GM12891 (cell line): ENCODE measurements around the gene COL5A3.

ENCODE experiments used
- PAX5 ChIP-seq: IDR thresholded peaks from 2 replicates; pipeline ENCODE4 v1.6.1; 2011; ENCODE audit warnings: low read length, moderate library complexity, mild to moderate bottlenecking; ENCODE audit not compliant: insufficient read depth, severe bottlenecking
- POLR2A ChIP-seq: IDR thresholded peaks from 2 replicates; pipeline ENCODE4 v1.6.1; 2011; ENCODE audit warnings: low read depth, low read length, control low read depth
- POLR2AphosphoS5 ChIP-seq: IDR thresholded peaks from 2 replicates; pipeline ENCODE4 v1.6.1; 2011; ENCODE audit warnings: low read depth, low read length, control low read depth
- SPI1 ChIP-seq: IDR thresholded peaks from 2 replicates; pipeline ENCODE4 v1.6.1; 2011; ENCODE audit warnings: low read depth, low read length, control low read depth
- TAF1 ChIP-seq: IDR thresholded peaks from 2 replicates; pipeline ENCODE4 v1.6.1; 2011; ENCODE audit warnings: low read depth, low read length, control low read depth

- TF ChIP-seq POLR2A (no peak), SPI1 (no peak), POLR2AphosphoS5 (no peak), TAF1 (no peak), PAX5 (no peak)
These were observed 8.9 kb upstream of the COL5A3 start for GRCh38 chr19:10019246-10019645.
